ENCODE data around the gene STXBP5.
"Not testable (repeated sequence)": the region's sequence is repeated elsewhere in the genome, so short reads cannot be mapped to it uniquely, and the experiment has no call there.

STXBP5 gene

DNA sequence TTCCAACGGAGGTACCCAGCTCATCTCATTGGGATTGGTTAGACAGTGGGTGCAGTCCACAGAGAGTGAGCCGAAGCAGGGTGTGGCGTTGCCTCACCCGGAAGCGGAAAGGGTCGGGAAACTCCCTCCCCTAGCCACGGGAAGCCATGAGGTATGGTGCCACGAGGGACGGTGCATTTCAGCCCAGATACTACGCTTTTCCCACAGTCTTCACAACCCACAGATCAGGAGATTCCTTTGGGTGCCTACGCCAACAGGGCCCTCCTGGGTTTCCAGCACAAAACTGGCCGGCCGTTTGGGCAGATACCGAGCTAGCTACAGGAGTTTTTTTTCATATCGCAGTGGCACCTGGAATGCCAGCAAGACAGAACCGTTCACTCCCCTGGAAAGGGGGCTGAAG, 46.9 kb downstream of the STXBP5 start:
- no peak for DNase-seq

GRCh38 chr6:147254929-147255473, 50.8 kb downstream of the STXBP5 start:
- DNase-seq: not testable (repeated sequence)

DNA sequence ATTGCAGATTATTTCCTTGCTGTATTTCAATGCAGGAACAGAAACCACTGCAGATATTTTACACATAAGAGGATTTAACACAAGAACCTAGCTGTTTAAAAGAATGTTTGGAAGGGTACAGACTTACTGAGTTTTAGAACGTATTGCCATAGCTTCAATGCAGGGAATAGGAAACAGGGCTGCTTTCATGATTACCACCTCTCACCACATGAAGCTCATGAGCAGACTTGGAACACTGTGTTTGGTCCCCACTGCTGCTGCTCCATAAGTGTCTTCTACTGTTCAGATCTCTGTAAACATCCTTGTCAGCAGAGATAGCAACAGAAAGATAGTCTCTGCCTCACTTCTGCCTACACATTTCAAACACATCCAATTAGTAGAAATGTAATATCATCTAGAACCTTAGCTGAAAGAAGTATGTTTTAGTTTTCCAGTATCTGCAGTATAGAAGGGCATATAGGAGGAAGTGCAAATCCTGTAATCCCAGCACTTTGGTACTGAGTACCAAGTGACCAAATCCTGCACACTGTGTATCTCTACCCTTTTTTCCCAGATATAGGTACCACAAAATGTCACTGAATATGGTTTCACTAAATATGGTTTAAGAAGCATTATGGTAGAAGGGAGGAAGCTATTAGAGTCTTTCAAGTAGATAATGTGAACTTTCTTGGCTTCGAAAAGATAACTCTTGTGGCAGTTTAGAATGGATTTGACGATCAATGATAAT, 51.9 kb downstream of the STXBP5 start:
- DNase-seq: no peak

- DNase-seq: no peak
Measured at GRCh38 chr6:147257760-147258159, 53.5 kb downstream of the STXBP5 start.

DNA sequence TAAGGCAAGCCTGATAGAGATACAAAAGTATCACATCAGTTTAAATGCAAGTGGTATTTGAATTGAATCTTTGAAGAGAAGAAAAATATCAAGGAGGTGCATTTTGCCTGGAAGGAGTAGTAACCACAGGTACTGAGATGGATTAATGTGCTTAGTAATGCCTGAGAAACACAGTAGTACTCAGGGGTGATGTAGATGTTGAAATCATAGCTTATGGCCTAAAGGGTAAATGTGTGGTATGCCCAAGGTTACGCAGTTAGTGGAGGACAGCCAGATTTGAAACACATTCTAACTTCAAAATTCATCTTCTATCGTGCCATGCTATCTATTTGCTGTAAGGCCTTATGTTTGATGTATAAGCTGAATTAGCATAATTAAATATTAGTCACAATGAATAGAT, 55.9 kb downstream of the STXBP5 start:
- DNase-seq: no peak

GRCh38 chr6:147262946-147263345, 58.7 kb downstream of the STXBP5 start:
- no peak for DNase-seq

DNA sequence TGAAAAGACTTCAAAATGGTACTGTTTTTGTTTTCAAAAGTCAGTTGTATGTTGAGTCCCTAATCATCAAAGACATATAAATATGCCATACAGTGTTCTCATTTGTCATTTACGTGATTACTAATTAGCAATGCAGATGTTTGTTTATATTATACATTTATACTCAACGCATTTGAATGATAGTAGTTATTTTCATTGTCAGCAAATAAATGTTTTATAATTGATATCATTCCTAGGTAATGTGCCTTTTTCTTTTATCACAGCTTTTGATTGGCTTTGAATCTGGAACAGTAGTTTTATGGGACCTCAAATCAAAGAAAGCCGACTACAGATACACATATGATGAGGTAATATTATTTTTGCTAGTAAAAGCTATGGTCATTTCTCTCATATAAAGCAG, 62.6 kb downstream of the STXBP5 start:
- no peak for DNase-seq

DNA sequence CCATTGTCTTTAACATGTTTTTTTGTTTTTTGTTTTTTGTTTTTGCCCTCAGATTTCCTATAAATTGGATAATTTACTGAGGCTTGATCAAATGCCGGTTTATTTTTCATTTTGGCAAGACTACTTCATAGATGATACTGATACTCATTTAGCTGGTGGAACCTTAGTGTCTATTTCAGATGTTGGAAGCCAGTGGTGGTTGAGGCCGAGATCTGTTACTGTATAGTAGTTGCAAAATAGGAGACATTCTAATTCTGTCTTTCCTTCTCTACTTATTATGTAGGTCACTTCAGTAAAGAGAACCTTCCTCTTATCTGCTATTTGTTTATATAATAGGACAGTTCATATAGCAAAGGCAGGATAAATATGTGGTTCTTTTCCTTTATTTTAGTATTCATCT, 63.4 kb downstream of the STXBP5 start:
- no peak for DNase-seq

- DNase-seq: no peak
Measured at GRCh38 chr6:147268254-147268653, 64.0 kb downstream of the STXBP5 start.

DNA sequence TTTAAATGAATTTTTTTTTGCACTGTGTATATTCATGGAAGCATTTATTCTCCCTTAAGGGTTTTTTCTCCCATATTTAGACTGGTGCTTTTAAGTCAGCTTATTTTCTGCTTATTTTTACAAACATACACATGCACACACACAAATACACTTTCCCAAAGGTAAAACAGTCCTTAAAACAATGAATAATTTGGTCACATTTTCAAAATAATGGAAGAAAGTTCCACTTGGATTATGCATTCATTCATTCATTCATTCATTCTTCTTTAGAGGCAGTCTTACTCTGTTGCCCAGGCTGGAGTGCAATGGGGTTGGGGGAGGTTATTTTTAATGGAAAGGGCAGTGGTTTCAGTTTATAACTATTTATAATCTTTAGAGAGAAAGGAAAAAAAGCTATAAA, 69.8 kb downstream of the STXBP5 start:
- no peak for DNase-seq

GRCh38 chr6:147274776-147275175, 70.6 kb downstream of the STXBP5 start:
- DNase-seq: no peak

DNA sequence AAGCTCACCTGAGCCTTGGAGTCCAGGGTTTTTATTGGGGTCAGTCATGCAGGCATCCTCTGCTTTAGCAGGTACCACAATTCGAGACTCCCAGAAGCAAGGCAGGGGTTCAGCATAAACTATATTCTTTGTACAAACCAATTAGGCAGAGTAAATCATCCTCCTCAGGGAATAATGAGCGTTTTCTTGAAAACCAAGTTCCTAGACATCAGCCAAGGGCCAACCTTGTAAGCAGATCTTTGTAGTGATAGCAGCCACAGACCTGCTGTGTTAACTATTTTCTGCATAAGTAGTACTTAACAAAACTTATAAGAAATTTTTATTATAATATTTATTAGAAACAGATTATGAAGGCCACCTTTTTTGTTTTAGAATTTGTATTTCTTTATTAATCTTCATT, 74.7 kb downstream of the STXBP5 start:
- DNase-seq: no peak

GRCh38 chr6:147279427-147279826, 75.2 kb downstream of the STXBP5 start:
- no peak for DNase-seq

DNA sequence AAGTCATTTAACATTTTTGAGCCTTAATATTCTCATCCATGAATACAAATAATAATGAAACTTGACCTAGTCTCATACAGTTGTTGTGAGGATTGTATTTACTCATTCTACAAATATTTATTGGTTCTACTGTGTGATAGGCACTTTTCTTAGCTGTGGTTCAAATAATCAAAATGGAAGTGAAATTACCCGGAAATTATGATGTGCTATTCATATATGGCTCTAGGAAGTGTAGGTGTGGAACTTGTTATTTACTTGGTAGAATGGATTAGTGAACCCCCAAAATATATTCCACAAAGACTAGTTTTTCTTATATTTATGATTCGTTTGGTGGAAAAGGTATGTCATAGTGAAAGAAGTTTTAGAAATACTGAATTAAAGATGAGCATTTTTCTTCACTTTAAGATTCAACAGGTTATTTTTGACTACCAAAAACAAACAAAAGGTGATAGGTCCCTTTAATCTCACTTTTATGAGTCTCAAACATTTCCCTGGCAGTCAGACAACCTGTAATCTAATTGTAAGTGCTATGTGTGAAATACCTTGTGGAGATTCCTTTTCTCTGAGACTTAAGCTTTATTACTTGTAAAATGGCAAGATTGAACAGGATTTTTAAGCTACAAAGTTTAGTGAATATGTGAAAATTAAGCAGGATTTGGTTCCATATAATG, 77.8 kb downstream of the STXBP5 start:
- DNase-seq: no peak

- no peak for DNase-seq
Measured at GRCh38 chr6:147282566-147282959, 78.3 kb downstream of the STXBP5 start.

DNA sequence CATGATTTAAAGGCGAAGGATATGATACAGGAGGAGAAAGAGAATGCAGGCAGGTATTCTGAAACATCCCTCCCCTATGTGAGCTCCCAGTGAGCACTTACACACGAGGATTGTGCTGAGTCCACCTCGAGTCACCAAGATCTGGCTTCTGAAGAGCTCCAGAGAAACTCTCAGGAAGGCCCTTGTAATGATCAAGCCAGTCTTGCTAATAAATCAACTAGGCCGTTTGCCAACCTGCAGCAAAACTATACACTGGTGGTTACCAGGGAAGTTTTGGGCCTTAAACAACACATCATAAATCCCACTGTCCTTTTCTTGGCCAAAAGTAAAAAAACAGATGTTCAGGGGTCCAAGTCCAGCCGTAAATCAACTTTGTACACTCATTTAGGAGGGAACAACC, 79.2 kb downstream of the STXBP5 start:
- no peak for DNase-seq

GRCh38 chr6:147285087-147285855, 81.1 kb downstream of the STXBP5 start:
- DNase-seq: no peak

GRCh38 chr6:147287869-147288271, 83.7 kb downstream of the STXBP5 start:
- no peak for DNase-seq

DNA sequence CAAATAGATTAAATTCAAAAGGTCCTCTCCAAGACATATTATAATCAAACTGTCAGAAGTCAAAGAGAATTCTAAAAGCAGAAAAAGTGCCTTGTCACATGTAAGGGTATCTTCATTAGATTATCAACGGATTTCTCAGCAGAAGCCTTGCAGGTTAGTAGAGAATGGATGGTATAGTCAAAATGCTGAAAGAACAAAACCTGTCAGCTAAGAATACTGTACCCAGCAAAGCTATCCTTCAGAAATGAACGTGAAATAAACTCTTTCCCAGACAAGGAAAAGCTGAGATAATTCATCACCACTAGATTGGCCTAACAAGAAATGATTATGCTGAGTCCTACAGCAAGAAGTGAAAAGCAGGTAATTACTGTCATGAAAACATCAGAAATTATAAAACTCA, 92.9 kb downstream of the STXBP5 start:
- DNase-seq: no peak

DNA sequence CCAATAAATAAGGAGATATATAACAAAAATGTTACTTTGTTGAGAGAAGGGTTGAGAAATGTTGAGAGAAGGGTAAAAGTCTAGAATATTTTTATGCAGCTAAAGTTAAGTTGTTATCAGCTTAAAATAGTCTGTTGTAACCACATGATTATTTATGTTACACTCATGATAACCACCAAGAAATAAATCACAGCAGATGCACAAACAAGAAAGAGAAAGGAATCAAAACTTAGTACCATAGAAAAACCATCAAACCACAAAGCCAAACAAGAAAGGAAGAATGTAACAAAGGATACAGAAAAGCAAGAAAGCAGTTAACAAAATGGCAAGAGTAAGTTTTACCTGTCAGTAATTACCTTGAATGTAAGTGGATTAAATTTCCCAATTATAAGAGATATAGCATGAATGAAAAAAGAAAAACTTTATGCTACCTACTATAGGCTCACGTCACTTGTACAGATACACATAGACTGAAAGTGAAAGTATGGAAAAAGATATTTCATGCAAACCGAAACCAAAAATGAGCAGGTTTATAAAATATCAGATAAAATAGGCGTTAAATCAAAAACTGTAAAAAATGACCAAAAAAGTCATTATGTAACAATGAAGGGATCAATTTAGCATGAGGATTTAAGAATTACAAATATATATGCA, 93.6 kb downstream of the STXBP5 start:
- no peak for DNase-seq

DNA sequence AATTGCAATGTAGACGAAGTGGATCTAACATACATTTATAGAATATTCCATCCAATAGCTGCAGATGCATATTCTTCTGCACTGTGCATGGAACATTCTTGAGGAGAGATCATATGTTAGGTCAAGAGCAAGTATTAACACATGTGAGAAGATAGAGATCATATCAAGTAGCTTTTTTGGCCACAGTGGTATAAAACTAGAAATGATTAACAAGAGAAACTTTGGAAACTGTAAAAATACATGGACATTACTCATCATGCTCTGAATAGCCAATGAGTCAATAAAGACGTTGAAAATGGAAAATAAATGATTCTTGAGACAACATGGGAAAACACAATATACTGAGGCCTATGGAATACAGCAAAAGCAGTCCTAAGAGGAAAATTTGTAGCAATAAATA, 94.2 kb downstream of the STXBP5 start:
- no peak for DNase-seq

GRCh38 chr6:147299035-147299434, 94.8 kb downstream of the STXBP5 start:
- DNase-seq: no peak

DNA sequence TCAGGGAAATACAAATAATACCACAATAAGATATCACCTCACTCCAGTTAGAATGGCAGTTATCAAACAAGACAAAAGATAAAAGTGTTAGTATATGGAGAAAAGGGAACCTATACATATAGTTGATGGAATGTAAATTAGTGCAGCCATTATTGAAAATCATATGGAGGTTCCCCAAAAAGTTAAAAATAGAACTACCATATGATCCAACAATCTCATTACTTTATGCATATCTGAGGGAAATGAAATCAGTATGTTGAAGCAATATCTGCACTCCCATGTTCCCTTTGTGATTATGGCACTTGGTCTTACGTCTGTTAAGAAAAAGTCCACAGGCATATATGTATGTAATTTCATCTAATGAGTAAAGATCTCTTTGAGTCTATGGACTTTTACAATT, 96.9 kb downstream of the STXBP5 start:
- no peak for DNase-seq

Measured in activated CD8-positive, alpha-beta memory T cell treated with anti-CD3 and anti-CD28 coated beads, Interleukin-2, amount 50 U/mL, for 48 hours (primary cell).